Erythroblast (primary cell): ENCODE measurements around the gene TGIF1.
A peak's percentile ranks its signal among the peaks of the same experiment; 100 is the strongest.

Source experiments
- DNase-seq, 2 experiments: peaks; one replicate each; lab custom pipeline; 2025; lab: John Stamatoyannopoulos, UW
- GATA1 ChIP-seq: IDR thresholded peaks from 2 replicates; pipeline ENCODE4 v1.6.1; 2011; ENCODE audit warnings: low read depth, mild to moderate bottlenecking, control low read depth, low read length, moderate library complexity
- POLR2A ChIP-seq: IDR thresholded peaks from 2 replicates; pipeline ENCODE4 v1.6.1; 2011; ENCODE audit warnings: mild to moderate bottlenecking, low read length

The TGIF1 gene

DNA sequence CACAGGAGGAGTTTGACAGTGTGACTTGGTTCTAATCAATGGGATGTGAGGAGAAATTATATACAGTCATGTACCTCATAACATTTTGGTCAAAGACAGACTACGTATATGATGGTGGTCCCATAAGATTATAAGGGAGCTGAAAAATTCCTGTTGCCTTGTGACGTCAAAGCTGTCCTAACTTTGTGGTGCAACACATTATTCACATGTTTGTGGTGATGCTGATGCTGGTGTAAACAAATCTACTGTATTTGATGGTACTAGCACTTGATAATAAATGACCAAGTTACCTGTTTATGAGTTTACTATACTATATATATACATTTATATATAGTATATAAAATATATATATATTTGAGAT, 29.1 kb upstream of the TGIF1 start:
- DNase-seq, result no peak

DNA sequence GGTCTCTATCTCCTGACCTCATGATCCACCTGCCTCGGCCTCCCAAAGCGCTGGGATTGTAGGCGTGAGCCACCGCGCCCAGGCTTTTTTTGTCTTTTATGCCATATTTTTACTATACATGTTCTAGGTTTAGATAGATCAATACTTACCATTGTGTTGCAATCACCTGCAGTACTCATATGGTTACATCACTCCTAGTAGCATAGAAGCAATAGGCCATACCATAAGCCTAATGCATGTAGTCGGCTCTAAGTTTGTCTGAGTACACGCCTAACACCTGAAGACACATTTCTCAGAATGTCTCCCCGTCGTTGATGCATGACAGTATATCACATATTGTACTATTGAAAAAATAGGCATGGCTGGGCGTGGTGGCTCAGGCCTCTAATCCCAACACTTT, 27.1 kb upstream of the TGIF1 start:
- DNase-seq, result no peak
- TF ChIP-seq POLR2A, result no peak
- no peak for TF ChIP-seq GATA1

More for the DNA sequence above, 29.1 kb upstream of the TGIF1 start:
- TF ChIP-seq POLR2A (no peak), GATA1 (no peak)

DNA sequence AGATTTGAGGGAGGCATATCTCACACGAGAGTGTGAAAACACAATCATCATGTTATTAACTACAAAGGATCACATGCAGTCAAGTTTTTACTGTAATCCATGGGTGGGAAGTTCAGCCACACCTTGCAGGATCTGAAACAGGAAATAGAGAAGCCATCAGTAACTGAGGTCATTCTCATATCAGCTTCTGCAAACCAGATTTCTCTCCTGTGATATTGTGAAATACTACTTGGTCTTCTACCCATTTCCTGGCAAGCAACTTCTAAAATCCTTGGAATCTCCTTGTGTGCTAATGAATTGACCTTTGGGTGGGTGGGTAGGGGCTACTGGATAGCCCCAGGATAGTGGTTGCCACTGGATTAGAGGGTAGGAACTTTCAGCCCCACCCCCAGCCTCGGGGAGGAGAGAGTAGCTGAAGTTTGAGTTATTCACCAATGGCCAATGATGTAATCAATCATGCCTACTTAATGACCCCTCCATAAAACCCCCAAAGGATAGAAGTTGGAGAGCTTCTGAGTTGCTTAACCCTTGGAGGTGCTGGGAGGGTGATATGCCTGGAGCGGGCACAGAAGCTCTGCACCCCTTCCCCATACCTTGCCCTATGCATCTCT, 25.6 kb upstream of the TGIF1 start:
- DNase-seq, result no peak
- TF ChIP-seq POLR2A, result no peak
- no peak for TF ChIP-seq GATA1

DNA sequence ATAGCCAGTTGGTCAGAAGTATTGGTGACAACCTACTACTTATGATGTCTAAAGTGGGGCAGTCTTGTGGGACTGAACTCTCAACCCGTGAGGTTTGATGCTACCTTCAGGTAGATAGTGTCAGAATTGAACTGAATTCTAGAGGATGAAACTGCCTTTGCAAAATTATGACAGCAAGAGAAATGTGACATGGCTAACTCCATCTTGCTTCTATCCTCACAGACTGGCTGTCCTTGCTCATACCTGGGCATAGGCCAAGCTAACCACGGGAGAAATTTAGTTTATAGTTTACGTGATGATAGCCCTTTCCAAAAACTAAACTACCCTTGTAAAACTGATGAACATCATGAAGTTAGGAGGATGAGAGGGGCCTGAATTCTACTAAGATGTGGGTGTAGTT, 24.9 kb upstream of the TGIF1 start:
- TF ChIP-seq GATA1, result no peak
- no peak for TF ChIP-seq POLR2A
- DNase-seq, result no peak

DNA sequence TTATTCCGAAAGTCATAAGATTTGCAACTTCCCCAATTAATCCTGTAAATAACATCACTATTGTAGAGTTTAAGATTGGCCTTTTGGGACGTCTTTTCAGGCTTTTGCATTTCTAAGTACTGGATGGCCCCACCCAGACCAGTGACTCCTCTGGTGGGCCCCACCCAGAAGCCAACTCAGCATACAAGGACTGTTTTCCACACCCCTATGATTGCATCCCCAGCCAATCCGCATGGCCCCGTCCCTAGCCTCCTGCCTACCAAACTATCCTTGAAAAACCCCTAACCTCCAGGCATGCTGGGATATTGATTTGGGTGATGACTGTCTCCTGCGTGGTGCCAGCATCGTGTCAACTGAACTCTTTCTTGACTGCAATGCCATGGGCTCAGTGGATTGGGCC, 24.5 kb upstream of the TGIF1 start:
- peak; percentile 62 to 81 for DNase-seq
- no peak for TF ChIP-seq POLR2A
- no peak for TF ChIP-seq GATA1

DNA sequence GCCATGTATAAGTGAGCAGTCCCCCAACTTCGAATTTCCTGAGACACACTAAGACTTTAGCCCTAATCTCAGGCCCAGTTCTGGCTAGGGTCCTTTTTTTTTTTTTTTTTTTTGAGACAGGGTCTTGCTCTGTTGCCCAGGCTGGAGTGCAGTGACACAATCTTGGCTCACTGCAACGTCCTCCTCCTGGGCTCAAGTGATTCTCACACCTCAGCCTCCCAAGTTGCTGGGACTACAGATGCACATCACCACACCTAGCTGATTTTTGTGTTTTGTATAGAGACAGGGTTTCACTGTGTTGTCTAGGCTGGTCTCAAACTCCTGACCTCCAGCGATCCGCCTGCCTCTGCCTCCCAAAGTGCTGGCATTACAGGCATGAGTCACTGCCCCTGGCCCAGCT, 23.9 kb upstream of the TGIF1 start:
- no peak for DNase-seq
- TF ChIP-seq POLR2A (no peak), GATA1 (no peak)

DNA sequence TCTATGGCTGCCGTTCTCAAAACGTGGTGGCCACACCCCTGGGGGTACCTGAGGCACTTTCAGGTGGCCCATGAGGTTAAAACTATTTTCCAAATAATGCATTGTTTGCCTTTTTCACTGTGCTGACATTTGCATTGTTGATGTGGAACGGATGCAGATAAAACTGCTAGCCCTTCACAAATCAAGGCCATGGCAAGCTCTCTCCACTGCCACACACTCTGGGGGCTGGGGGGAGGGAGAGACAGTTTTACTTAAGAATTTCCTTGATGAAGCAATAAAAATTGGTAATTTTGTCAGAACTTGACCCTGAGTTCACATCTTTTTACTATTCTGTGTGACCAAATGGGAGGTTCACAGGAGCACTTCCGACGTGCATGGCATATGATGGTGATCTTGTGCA, 22.0 kb upstream of the TGIF1 start:
- no peak for DNase-seq
- TF ChIP-seq GATA1 (no peak), POLR2A (no peak)

DNA sequence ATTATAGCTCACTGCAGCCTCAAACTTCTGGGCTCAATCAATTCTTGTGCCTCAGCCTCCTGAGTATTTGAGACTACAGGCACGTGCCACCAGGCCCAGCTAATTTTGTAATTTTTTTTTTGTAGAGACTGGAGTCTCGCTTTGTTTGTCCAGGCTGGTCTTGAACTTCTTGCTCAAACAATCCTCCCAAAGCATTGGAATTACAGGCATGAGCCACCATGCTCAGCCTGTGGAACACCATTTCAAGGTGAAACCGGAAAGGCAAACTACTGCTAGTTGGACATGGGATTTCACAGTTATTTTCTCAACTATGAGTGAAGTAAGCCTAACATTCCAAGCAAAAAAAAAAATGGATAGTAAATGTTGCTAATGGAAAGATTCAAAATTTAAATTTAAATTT, 20.9 kb upstream of the TGIF1 start:
- DNase-seq, result no peak
- TF ChIP-seq GATA1, result no peak
- TF ChIP-seq POLR2A, result no peak

DNA sequence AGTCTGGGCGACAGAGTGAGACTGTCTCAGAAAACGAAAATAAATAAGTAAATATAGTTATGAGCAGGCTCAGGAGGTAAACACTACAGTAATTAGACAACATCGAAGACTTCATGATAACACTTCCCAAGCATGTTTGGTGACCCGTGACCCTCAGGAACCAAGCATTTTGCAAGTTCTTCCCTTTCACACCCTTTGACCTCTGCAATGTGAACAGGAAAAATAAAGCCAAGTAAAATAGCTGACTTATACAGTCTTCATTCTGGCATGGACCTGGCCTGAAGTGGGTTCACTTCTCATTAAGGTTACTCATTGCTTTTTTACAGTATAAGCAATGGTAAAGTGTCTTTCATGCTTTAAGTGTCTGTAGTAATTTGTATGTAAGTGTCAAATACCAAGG, 15.3 kb upstream of the TGIF1 start:
- no peak for TF ChIP-seq GATA1
- DNase-seq, result no peak

DNA sequence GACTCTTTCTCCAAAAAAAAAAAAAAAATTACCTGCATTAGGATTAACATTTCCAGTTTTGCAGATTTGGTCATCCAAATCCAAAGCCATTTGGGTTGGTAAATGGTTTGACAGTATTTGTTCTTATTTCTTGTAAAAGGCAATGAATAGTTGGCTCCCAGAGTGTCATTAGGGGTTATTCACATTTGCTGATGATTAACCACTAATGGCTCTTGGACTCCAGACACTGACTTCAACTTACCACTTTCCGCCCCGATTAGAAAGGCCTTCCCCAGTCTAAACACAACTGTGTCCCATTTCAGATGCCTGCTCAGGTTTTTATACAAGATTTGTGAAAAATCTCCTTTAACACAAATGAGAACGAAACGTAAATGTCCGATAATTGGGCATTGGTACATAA, 9.6 kb upstream of the TGIF1 start:
- DNase-seq, result no peak
- TF ChIP-seq POLR2A, result no peak
- TF ChIP-seq GATA1, result no peak

DNA sequence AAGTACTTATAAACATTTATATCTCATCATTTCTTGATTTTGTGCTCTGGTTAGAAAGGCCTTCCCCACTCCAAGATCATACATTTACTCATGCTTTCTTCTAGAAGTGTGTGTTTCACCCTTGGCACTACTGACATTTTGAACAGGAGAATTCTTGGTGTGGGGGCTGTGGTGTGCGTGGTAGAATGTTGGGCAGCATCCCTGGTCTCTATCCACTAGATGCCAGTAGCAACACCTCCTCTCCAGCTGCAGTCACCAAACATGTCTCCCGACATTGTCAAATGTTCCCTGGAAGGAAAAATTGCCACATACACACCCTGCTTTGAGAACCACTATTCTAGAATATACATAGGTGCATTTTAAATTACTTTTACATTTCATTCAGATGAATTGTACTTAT, 8.7 kb upstream of the TGIF1 start:
- DNase-seq, result peak; percentile 52 to 60
- TF ChIP-seq POLR2A (no peak), GATA1 (no peak)

DNA sequence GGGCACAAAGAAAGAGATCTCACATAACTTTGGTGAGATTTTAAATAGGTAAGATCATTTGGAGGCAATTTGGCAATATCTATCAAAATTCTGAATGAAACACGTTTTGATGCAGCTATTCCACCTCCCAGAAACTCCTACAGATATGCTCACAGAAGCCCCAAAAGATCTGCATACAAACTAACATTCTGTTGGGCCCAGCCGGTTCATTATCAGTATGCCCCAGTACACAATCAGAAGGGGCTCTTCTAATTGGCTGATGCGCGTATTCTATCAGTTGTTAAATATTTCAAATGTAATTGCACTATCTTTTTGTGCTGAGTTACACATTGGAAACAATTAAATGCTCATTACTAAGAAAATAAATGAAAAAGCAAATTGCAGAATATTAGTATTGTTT, 7.1 kb upstream of the TGIF1 start:
- TF ChIP-seq GATA1, result no peak
- peak; percentile 57 for TF ChIP-seq POLR2A
- peak; percentile 77 to 92 for DNase-seq

DNA sequence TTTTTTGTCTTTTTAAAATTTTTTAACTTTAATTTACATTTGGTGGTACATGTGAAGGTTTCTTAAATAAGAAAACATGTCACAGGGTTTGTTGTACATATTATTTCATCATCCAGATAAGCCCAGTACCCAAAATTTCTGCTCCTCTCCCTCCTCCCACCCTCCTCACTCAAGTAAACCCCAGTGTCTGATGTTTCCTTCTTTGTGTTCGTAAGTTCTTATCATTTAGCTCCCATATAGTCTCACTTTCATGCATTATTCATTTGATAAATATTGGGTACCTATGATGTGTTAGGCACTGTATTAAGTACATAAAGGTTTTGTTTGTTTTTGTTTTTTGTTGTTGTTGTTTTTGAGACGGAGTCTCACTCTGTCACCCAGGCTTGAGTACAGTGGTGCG, 5.7 kb upstream of the TGIF1 start:
- peak; percentile 70 to 72 for DNase-seq
- TF ChIP-seq POLR2A (no peak), GATA1 (no peak)

DNA sequence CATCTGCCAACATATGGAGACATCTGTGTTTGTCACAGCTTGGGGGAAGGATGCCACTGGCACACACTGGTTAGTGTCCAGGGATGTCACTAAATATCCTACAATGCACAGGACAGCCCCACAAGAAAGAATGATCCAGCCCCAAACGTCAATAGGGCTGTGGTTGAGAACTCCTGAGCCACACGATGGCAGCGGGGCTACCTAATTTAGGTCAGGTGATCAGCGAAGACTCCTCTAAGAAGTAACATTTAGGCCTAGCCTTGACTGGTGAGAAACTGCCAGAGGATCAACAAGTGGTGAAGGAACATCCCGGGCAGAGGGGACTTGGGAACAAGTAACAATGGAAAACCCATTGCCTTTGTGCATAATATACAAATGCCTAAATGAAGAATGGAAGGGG, 5.0 kb upstream of the TGIF1 start:
- TF ChIP-seq GATA1 (no peak), POLR2A (no peak)
- DNase-seq, result peak in 1 of 2 experiments; percentile 20
